ENCODE results near the gene CYP3A5. TPM values are rescaled to one million over a fixed set of nuclear protein-coding genes. Genes with fewer than 3 reads are reported as not detected.

The CYP3A5 gene
- total and polyA plus RNA-seq, 2 of the 8 experiments (the other 6 are each of a cell fraction or from before 2014, with no cell fraction given), result 0.06 TPM; not detected in 1

- no peak overlapping the region for H3K18ac ChIP-seq (ENCODE audit: extremely low read depth, low read length)
- H2BK20ac ChIP-seq (ENCODE audit: low read length), result no peak overlapping the region
- no peaks in the 10 kb centered on the region for H3K27me3 ChIP-seq (replicated peaks in 1 of 4; ENCODE audit: control insufficient read depth in 3 of 4, extremely low read depth in 1 of 4, insufficient read depth in 3 of 4, low read length in 3 of 4)
- ChIA-PET CTCF (ENCODE audit: partially characterized antibody) (interaction anchor here (1.2 to 1.4 kb wide), 2 partner anchors 11 to 48 kb away, joined by 3 to 5 read pairs; no protein-coding TSS in a partner anchor), POLR2A (ENCODE audit: partially characterized antibody) (interaction anchor here (0.8 to 1.4 kb wide), 2 partner anchors 15 to 67 kb away, joined by 3 read pairs; partner anchors contain the start of gene ZNF655)
- H3K4me2 ChIP-seq (ENCODE audit: insufficient read depth in 1 of 2, low read depth in 2 of 2, low read length in 2 of 2), result no peak overlapping the region
- H4K91ac ChIP-seq (replicated peaks; ENCODE audit: insufficient read length, low read length), result no peak overlapping the region
- no peak for FAIRE-seq
- peaks cover 35 to 80% (median 68%) of the 10 kb centered on the region in 4 experiments for H3K36me3 ChIP-seq (ENCODE audit: control insufficient read depth in 2 of 4, insufficient read depth in 4 of 4, low read length in 3 of 4)
- no peak overlapping the region for H3K4me3 ChIP-seq (ENCODE audit: extremely low read depth in 1 of 4, insufficient read depth in 2 of 4, low read depth in 3 of 4, low read length in 4 of 4)
- no peak overlapping the region for H2BK12ac ChIP-seq (ENCODE audit: low read depth, low read length)
- peaks cover 3 to 5% of the 10 kb centered on the region in 2 experiments for H4K20me1 ChIP-seq (replicated peaks in 1 of 2; ENCODE audit: control insufficient read depth in 1 of 2, insufficient read depth in 2 of 2, low read length in 2 of 2)
- H3K23me2 ChIP-seq (ENCODE audit: low read depth, low read length), result no peaks in the 10 kb centered on the region
- 0 out of 4 replicates have a peak, but pooled peaks cover 0 to 4% of the 10 kb centered on the region in 2 experiments for H3K79me2 ChIP-seq (ENCODE audit: control insufficient read depth in 1 of 2, insufficient read depth in 2 of 2, low read length in 2 of 2)
- no peak overlapping the region for H2AK5ac ChIP-seq (ENCODE audit: low read depth, low read length)
- H3K4ac ChIP-seq (replicated peaks; ENCODE audit: insufficient read length, low read depth, low read length), result no peak overlapping the region
- H2BK120ac ChIP-seq (replicated peaks; ENCODE audit: low read depth, low read length), result no peak overlapping the region
- peaks cover 5 to 19% (median 9%) of the 10 kb centered on the region in 4 experiments for H3K4me1 ChIP-seq (replicated peaks in 1 of 4; ENCODE audit: control insufficient read depth in 3 of 4, insufficient read depth in 4 of 4, low read length in 3 of 4)
- H4K5ac ChIP-seq (ENCODE audit: insufficient read length, low read depth, low read length), result no peak overlapping the region
- DNase-seq (ENCODE audit: low read depth in 1 of 2, low spot score in 2 of 2), result no peak
- H4K8ac ChIP-seq (ENCODE audit: extremely low read depth, insufficient read depth, low read length), result no peak overlapping the region
- H3K23ac ChIP-seq (ENCODE audit: insufficient read length), result no peak overlapping the region
- no peak overlapping the region for H2BK15ac ChIP-seq (ENCODE audit: low read length)
- no peak overlapping the region for H3K14ac ChIP-seq (ENCODE audit: insufficient read length)
- H3K9me3 ChIP-seq (ENCODE audit: insufficient read depth in 2 of 2, low read depth in 1 of 2, low read length in 1 of 2), result no peaks in the 10 kb centered on the region
- no peak overlapping the region for H2BK5ac ChIP-seq (ENCODE audit: low read depth, low read length)
- H3K56ac ChIP-seq (replicated peaks; ENCODE audit: insufficient read length, low read depth, low read length), result no peak overlapping the region
- 90% methylated on average over 5 of the region's 5 CpGs; no CpG with 5 or more reads in 1 of the 2 experiments for WGBS, 2 experiments (ENCODE audit: extremely low coverage in 1 of 2, insufficient coverage in 1 of 2, insufficient read length in 1 of 2, insufficient replicate concordance in 2 of 2, low coverage in 1 of 2, low lambda C conversion rate in 2 of 2, missing lambda C conversion rate in 1 of 2)
- H3K79me1 ChIP-seq (ENCODE audit: low read depth, low read length), result peaks cover 3% of the 10 kb centered on the region
- H2AFZ ChIP-seq (ENCODE audit: low read length), result no peak overlapping the region
- no peak overlapping the region for H3K9ac ChIP-seq (replicated peaks in 1 of 4; ENCODE audit: extremely low read depth in 1 of 4, low read depth in 3 of 4, low read length in 3 of 4)
- no peak overlapping the region for H3K27ac ChIP-seq (ENCODE audit: low read depth, low read length)
- no peak for TF ChIP-seq E2F6 (IDR thresholded peaks at IDR 0.05)
- TF ChIP-seq CBX8 (IDR thresholded peaks at IDR 0.05; ENCODE audit: borderline replicate concordance, low read depth, low read length), result no peak
- no peak for TF ChIP-seq BACH1 (IDR thresholded peaks at IDR 0.05; ENCODE audit: low read length)
- no peak for TF ChIP-seq TAF1 (IDR thresholded peaks at IDR 0.05; ENCODE audit: low read depth, low read length)
- TF ChIP-seq ASH2L (IDR thresholded peaks at IDR 0.05; ENCODE audit: low read length), result no peak
- no peak for TF ChIP-seq KDM1A (IDR thresholded peaks at IDR 0.05; ENCODE audit: borderline replicate concordance, low read length)
- no peak for TF ChIP-seq SIRT6 (IDR thresholded peaks at IDR 0.05; ENCODE audit: low read length)
- no peak for TF ChIP-seq SP2 (IDR thresholded peaks at IDR 0.05; ENCODE audit: low read length)
- no peak for TF ChIP-seq KDM5A (IDR thresholded peaks at IDR 0.05; ENCODE audit: low read length)
- TF ChIP-seq YY1 (IDR thresholded peaks at IDR 0.05; ENCODE audit: low read depth, low read length), result no peak
- TF ChIP-seq SAP30 (IDR thresholded peaks at IDR 0.05; ENCODE audit: insufficient read depth, insufficient replicate concordance, low read length), result no peak
- TF ChIP-seq CHD2 (IDR thresholded peaks at IDR 0.05; ENCODE audit: low read length), result no peak
- TF ChIP-seq HDAC6 (IDR thresholded peaks at IDR 0.05; ENCODE audit: low read depth, low read length), result no peak
- no peak for TF ChIP-seq ZNF274 (IDR thresholded peaks at IDR 0.05; ENCODE audit: borderline replicate concordance, extremely low read depth, low read length)
- TF ChIP-seq CREB1 (IDR thresholded peaks at IDR 0.05), result no peak
- TF ChIP-seq TEAD4 (IDR thresholded peaks at IDR 0.05; ENCODE audit: low read depth, low read length), result no peak
Observed at GRCh38 chr7:99625321-99625720, 54.5 kb downstream of the CYP3A5 start.

Measured in H1 (cell line).